GM21717 (cell line): ENCODE data around the gene RIOX2.
"Not testable (repeated sequence)": the region's sequence is repeated elsewhere in the genome, so short reads cannot be mapped to it uniquely, and the experiment has no call there.

ENCODE experiments used
- ATAC-seq: cut with Tn5 transposase; IDR thresholded peaks from one replicate; pipeline ENCODE4 v1.9.1; 2021; ENCODE audit warnings: mild to moderate bottlenecking, moderate library complexity; ENCODE audit not compliant: unreplicated experiment

Gene RIOX2

GRCh38 chr3:97916576-97916975, 55.7 kb downstream of the RIOX2 start:
- ATAC-seq, result no peak

GRCh38 chr3:97914388-97914787, 57.8 kb downstream of the RIOX2 start:
- no peak for ATAC-seq

- no peak for ATAC-seq
Observed at GRCh38 chr3:97911459-97911858, 60.8 kb downstream of the RIOX2 start.

- ATAC-seq, result no peak
Observed at GRCh38 chr3:97910931-97911351, 61.3 kb downstream of the RIOX2 start.

GRCh38 chr3:97910236-97910831, 61.9 kb downstream of the RIOX2 start:
- not testable (repeated sequence) for ATAC-seq

- ATAC-seq, result not testable (repeated sequence)
Observed at GRCh38 chr3:97909830-97910229, 62.4 kb downstream of the RIOX2 start.

- ATAC-seq, result no peak
Observed at GRCh38 chr3:97901313-97902248, 70.7 kb downstream of the RIOX2 start.

GRCh38 chr3:97899331-97899730, 72.9 kb downstream of the RIOX2 start:
- ATAC-seq, result no peak

- ATAC-seq, result no peak
Observed at GRCh38 chr3:97896547-97896946, 75.7 kb downstream of the RIOX2 start.

GRCh38 chr3:97896129-97896528, 76.1 kb downstream of the RIOX2 start:
- ATAC-seq, result no peak

- ATAC-seq, result peak; percentile 89
Observed at GRCh38 chr3:97895216-97895615, 77.0 kb downstream of the RIOX2 start.

- no peak for ATAC-seq
Observed at GRCh38 chr3:97892852-97893251, 79.4 kb downstream of the RIOX2 start.
